Activated CD8-positive, alpha-beta T cell treated with anti-CD3 and anti-CD28 coated beads, Interleukin-2, amount 10 ng/mL, durations not matched to agents 7 days and 5 days (primary cell): ENCODE data around the gene RPL9. TPM values are rescaled to one million over a fixed set of nuclear protein-coding genes. Genes with fewer than 3 reads are reported as not detected.
"Not testable (repeated sequence)": the region's sequence is repeated elsewhere in the genome, so short reads cannot be mapped to it uniquely, and the experiment has no call there.

Source experiments
- ATAC-seq: fragments of 150-1000 bp; cut with Tn5 transposase; one replicate; pipeline ENCODE4 v1.10.0; 2021; ENCODE audit warnings: moderate library complexity
- CTCF ChIA-PET: fragments of 350-600 bp; sonication (Branson Sonifier 250); formaldehyde crosslinking; loops from one replicate; lab custom pipeline; 2021; ENCODE audit warnings: antibody characterized with exemption; lab: Charles Lee
- POLR2A ChIA-PET: fragments of 350-600 bp; sonication (Branson Sonifier 250); formaldehyde crosslinking; loops from one replicate; lab custom pipeline; 2021; ENCODE audit warnings: antibody characterized with exemption; lab: Charles Lee
- DNase-seq: peaks from one replicate; pipeline ENCODE4 v3.0.0-alpha.2; 2020
- H3K27ac Mint-ChIP-seq: one replicate; pipeline ENCODE4 v1.8.0; 2021; ENCODE audit warnings: mild to moderate bottlenecking, mixed read lengths
- H3K27me3 Mint-ChIP-seq: one replicate; pipeline ENCODE4 v1.8.0; 2021; ENCODE audit warnings: low read depth, mixed read lengths
- H3K36me3 Mint-ChIP-seq: one replicate; pipeline ENCODE4 v1.8.0; 2021; ENCODE audit warnings: low read depth, mixed read lengths
- H3K4me1 Mint-ChIP-seq: one replicate; pipeline ENCODE4 v1.8.0; 2021; ENCODE audit warnings: low read depth, mixed read lengths
- H3K4me3 Mint-ChIP-seq: one replicate; pipeline ENCODE4 v1.8.0; 2021; ENCODE audit warnings: mild to moderate bottlenecking, mixed read lengths
- H3K9me3 Mint-ChIP-seq: one replicate; pipeline ENCODE4 v1.8.0; 2022; ENCODE audit warnings: mixed read lengths; ENCODE audit not compliant: insufficient read depth
- total RNA-seq, 2 experiments: library from RNA; stranded (reverse); gene quantifications; one replicate each; pipeline ENCODE4 v1.2.3, GENCODE V29; 2021

RPL9 gene
- total RNA-seq, 2 experiments from 2014 or later = 1,107 to 1,219 TPM

DNA sequence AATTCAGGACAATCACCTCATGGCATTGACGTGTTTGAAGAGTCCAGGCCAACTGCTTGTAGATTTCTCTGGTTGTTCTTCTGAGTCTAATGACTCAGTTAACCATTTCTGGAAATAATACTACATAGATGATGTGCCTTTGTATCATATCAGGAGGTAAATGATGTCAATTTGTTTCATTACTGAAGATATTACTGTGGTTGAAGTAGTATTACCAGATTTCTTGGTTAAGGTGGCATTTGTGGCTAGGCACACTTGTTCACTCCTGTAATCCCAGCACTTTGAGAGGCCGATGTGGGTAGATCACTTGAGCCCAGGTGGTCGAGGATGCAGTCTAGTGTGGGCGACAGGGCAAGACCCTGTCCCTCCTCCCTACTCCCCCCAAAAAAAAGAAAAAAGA, 15.7 kb downstream of the RPL9 start:
- H3K27me3 Mint-ChIP-seq = peaks cover 3% of the 10 kb centered on the region
- peaks cover 9% of the 10 kb centered on the region for H3K4me1 Mint-ChIP-seq
- DNase-seq = no peak
- ChIA-PET POLR2A (no interaction called here), CTCF (no interaction called here)
- ATAC-seq = no peak
- no peaks in the 10 kb centered on the region for H3K9me3 Mint-ChIP-seq
- peaks cover 2% of the 10 kb centered on the region for H3K36me3 Mint-ChIP-seq
- no peak overlapping the region for H3K27ac Mint-ChIP-seq
- H3K4me3 Mint-ChIP-seq = no peak overlapping the region

DNA sequence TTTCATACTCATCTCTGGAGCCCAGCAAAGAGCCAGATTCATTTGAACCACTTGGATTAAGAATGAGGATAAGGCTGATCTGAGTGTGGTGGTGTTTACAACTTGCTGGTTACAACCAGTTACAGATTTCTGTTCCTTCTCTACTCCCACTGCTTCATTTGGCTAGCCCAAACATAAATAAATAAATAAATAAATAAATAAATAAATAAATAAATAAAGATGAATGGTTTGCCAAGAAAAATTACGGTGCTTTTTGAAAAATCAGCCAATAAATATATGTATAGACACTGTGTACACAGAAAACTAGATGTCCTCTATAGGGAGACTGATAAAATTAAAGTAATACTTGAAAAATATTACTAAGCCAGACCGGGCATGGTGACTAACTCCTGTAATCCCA, 17.1 kb downstream of the RPL9 start:
- H3K36me3 Mint-ChIP-seq = no peaks in the 10 kb centered on the region
- no peak overlapping the region for H3K27ac Mint-ChIP-seq
- H3K9me3 Mint-ChIP-seq = no peaks in the 10 kb centered on the region
- no peaks in the 10 kb centered on the region for H3K4me1 Mint-ChIP-seq
- no peak overlapping the region for H3K4me3 Mint-ChIP-seq
- DNase-seq = no peak
- ATAC-seq = no peak
- ChIA-PET POLR2A (no interaction called here), CTCF (interaction anchor here (2.5 kb wide), 1 partner anchor 27 kb away, joined by 5 read pairs; no protein-coding TSS in a partner anchor)
- peaks cover 8% of the 10 kb centered on the region for H3K27me3 Mint-ChIP-seq

DNA sequence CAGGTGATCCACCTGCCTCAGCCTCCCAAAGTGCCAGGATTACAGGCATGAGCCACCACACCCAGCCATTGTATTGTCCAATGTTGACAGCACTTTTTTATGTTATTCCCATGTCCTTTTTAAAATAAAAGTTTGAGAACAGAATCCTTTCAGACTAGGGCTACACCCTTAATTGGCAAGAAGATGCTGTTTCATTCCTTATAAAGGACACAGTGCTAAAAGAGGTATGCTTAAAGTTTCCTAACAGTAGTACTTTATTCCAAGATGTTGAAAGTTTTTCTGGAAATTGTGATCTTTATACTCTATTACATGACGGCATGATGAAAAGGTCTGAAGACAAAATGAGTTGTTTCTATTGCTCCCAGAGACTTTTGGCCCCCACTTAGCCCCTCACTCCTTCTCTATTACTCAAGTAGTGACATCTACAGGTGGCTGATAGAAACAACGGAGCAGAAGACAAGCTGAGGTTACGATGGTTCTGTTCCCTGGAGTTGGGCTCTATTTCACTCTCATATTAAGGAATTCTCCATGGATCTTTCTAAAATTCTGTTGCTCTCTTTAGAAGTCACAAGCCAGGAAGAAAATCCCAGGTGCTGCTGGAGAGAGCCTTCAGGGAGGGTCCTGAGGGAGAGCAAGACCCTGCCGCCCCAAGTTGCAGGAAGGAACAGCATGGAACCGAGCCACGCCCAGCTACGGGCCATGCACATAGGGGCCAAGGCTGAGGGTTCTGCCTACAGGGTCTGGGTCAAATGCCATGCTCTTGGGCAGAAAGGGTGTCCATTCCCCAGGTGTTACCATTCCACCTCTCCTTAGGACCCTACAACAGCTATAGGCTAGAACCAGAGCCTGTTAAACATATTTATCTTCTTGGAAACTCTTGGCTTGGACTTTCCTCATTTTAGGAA, 22.8 kb downstream of the RPL9 start:
- no peak overlapping the region for H3K4me3 Mint-ChIP-seq
- no peaks in the 10 kb centered on the region for H3K36me3 Mint-ChIP-seq
- no peaks in the 10 kb centered on the region for H3K9me3 Mint-ChIP-seq
- ATAC-seq (no peak), DNase-seq (no peak)
- ChIA-PET CTCF (no interaction called here), POLR2A (no interaction called here)
- peaks cover 8% of the 10 kb centered on the region for H3K27me3 Mint-ChIP-seq
- H3K27ac Mint-ChIP-seq = no peak overlapping the region
- no peaks in the 10 kb centered on the region for H3K4me1 Mint-ChIP-seq

DNA sequence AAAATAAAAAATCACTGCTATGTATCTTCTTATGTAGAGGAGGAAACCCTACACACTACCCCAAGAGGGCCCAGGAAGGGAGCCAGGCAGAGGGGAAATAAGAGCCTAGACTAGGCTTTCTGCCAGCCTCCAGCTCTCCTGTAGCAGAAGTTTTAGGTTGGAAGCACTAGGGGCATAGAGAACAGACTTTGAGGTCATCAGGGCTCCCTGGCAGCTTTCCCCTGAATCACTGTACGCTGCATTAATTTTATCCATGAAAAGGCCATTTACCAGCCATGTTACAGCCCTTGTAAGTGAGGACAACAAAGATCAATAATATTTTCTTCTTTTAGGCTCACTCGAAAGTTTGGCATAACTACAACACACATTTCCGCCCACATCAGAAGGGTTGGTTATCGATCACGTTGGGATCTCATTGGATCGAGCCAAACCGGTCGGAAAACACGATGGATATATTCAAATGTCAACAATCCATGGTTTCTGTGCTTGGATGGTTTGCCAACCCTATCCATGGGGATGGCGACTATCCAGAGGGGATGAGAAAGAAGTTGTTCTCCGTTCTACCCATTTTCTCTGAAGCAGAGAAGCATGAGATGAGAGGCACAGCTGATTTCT, 24.7 kb downstream of the RPL9 start:
- Mint-ChIP-seq H3K27me3 (peaks cover 8% of the 10 kb centered on the region), H3K9me3 (no peaks in the 10 kb centered on the region), H3K4me1 (no peaks in the 10 kb centered on the region), H3K27ac (no peak overlapping the region), H3K4me3 (no peak overlapping the region), H3K36me3 (no peaks in the 10 kb centered on the region)
- ChIA-PET POLR2A (no interaction called here), CTCF (no interaction called here)
- DNase-seq (no peak), ATAC-seq (no peak)

DNA sequence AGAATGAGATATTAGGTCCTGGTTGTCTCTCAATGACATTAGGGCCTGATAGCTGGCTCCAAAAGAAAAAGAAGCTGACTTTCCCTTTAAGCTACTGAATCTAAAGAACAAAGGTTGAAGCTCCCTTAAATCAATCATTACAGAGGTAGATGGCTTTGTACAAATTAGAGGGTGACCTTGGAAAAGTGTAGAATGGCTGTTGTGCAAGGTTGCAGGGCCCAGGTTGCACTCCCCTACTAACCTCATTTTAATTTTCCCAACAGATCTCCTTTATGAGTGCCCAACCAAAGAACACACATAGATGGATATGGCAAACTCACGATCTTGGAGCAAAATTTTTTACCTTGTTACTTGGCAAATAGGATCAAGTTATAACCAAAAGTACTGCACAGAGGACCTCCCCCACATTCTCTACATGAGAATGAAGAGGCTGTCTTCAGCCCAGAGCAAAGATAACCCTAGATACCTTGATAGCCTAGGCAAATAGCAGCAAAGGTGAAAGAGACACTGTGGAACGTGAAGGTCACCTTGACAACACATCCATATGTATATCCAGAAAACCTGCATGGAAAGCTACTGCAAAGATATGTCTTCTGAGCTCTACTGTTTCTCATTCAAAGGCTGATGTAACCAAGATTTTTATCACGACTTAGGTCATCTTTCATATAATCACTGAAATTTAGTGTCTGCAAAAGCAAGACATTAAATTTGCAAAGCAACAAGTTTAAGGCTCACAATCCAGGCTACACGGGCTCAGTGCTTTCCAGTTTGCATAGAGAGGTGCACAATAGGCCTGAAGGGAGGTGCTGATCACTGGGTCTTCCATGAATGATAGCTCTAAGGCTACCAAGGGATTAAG, 29.0 kb downstream of the RPL9 start:
- no peaks in the 10 kb centered on the region for H3K27me3 Mint-ChIP-seq
- ChIA-PET POLR2A (no interaction called here), CTCF (interaction anchor here (0.6 kb wide), 1 partner anchor 172 kb away, joined by 3 read pairs; no protein-coding TSS in a partner anchor)

DNA sequence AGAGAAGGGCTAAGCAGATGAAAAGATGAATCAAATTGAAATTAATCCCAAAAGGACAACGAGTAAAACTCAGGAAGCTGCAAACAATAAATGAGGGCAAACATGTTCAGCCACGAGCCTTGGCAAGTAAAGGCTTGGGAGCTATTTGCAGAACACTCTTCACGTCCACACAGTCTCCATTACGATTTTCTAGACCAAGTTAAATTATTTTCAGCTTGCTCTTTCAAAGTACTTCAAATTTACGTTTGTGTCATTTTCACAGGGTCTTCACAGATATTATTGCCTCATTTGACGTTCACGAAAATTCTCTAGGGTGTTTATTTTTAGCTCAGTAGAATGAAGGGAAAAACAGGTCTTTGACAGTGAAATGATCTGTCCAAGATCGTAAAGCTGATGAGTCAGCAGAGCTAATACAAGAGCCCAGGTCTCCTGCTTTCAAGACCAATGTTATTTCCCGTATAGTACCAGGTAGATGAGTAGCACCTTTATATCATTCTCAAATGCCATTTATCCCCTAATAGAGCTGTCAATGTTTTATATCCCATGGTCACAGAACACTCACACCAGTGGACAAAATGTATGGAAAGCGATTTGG, 31.1 kb downstream of the RPL9 start:
- CTCF ChIA-PET = interaction anchor here (0.6 kb wide), 1 partner anchor 725 kb away, joined by 4 read pairs; no protein-coding TSS in a partner anchor
- Mint-ChIP-seq H3K4me1 (no peaks in the 10 kb centered on the region), H3K4me3 (no peak overlapping the region), H3K36me3 (no peaks in the 10 kb centered on the region), H3K9me3 (no peaks in the 10 kb centered on the region), H3K27ac (no peak overlapping the region), H3K27me3 (no peaks in the 10 kb centered on the region)
- POLR2A ChIA-PET = interaction anchor here (0.7 kb wide), 1 partner anchor 443 kb away, joined by 3 read pairs; no protein-coding TSS in a partner anchor
- DNase-seq (no peak), ATAC-seq (no peak)

More for the DNA sequence above, 29.0 kb downstream of the RPL9 start:
- Mint-ChIP-seq H3K4me1 (no peaks in the 10 kb centered on the region), H3K36me3 (no peaks in the 10 kb centered on the region), H3K27ac (no peak overlapping the region), H3K4me3 (no peak overlapping the region), H3K9me3 (no peaks in the 10 kb centered on the region)
- no peak for DNase-seq
- no peak for ATAC-seq

DNA sequence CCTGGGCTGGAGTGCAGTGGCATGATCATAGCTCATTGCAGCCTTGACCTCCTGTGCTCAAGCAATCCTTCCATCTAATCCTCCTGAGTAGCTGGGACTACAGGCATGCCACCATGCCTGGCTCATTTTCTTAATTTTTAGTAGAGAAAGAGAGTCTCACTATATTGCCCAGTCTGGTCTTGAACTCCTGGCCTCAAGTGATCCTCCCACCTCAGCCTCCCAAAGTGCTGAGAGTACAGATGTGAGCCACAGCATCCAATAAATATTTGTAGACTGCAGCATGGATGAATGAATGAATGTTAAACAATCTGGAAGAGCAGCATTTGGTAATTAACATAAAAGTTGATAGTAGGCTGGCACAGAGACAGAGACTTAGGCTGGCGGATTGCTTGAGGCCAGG, 32.0 kb downstream of the RPL9 start:
- ChIA-PET POLR2A (interaction anchor here (0.7 kb wide), 1 partner anchor 442 kb away, joined by 3 read pairs; no protein-coding TSS in a partner anchor), CTCF (no interaction called here)
- no peaks in the 10 kb centered on the region for H3K4me1 Mint-ChIP-seq
- DNase-seq (no peak), ATAC-seq (no peak)
- no peaks in the 10 kb centered on the region for H3K36me3 Mint-ChIP-seq
- no peak overlapping the region for H3K27ac Mint-ChIP-seq
- no peaks in the 10 kb centered on the region for H3K9me3 Mint-ChIP-seq
- no peak overlapping the region for H3K4me3 Mint-ChIP-seq
- H3K27me3 Mint-ChIP-seq = peaks cover 2% of the 10 kb centered on the region

DNA sequence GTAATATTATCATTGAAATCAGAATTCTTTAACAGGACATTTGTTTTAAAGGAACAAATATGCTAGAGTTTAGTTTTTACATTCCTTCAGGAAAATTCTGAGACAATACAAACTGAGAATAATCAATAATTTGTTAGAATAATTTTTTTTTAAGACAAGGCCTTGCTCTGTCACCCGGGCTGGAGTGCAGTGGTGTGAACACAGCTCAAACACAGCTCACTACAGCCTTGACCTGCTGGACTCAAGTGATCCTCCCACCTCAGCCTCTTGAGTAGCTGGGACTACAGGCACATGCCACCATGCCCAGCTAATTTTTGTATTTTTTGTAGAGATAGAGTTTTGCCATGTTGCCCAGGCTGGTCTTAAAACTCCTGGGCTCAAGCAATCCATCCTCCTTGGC, 33.4 kb downstream of the RPL9 start:
- H3K9me3 Mint-ChIP-seq, H3K27ac Mint-ChIP-seq, H3K4me1 Mint-ChIP-seq, DNase-seq, H3K36me3 Mint-ChIP-seq, H3K4me3 Mint-ChIP-seq, POLR2A ChIA-PET, ATAC-seq, CTCF ChIA-PET, H3K27me3 Mint-ChIP-seq: not testable (repeated sequence)

DNA sequence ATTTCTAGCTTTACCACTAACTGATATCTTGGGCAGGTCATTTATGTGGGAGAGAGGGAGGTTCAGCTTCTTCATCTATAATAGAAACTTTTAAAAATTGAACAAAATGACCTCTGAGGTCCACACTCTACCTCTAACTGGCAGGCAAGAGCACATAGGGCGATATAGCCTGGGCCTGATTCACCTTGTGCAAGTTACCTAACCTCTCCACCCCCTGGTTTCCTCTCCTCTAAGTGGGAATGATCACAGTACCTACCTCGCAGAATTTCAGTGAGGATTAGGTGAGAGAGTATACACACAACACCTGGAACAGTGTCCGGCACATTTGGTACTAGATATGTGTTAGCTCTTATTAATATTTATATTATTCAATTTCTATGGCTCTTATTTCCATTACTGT, 36.5 kb downstream of the RPL9 start:
- H3K9me3 Mint-ChIP-seq = no peaks in the 10 kb centered on the region
- no peak for DNase-seq
- H3K27ac Mint-ChIP-seq = no peak overlapping the region
- ATAC-seq = no peak
- H3K27me3 Mint-ChIP-seq = peaks cover 4% of the 10 kb centered on the region
- CTCF ChIA-PET = no interaction called here
- H3K4me1 Mint-ChIP-seq = no peaks in the 10 kb centered on the region
- H3K36me3 Mint-ChIP-seq = no peaks in the 10 kb centered on the region
- no peak overlapping the region for H3K4me3 Mint-ChIP-seq
- POLR2A ChIA-PET = no interaction called here

DNA sequence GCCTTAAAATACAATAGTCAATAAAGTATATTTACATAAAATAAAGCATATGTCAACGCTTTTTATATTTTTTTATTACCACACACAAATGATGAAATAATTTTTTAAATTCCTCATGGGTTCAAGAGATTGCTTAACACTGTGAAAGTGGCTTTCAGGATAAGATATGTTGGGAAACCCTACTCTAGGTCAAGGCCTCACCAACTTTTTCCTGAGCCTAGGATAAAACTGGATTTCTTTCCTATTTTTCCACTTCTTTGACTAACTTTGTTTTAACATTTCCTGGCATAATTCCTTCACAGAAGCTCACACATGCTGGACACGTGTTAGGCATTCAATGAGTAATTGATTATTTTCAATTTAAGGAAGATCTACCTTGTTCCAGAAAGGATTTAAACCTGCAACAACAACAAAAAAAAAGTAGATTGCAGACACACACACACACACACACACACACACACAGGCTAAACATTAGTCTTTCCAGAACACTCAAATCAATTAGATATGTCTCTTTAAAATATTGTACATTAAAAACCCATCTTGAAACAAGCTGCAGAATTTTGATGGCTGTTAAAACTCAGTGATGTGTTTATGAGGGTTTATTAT, 42.9 kb downstream of the RPL9 start:
- Mint-ChIP-seq H3K4me1 (no peaks in the 10 kb centered on the region), H3K36me3 (no peaks in the 10 kb centered on the region), H3K9me3 (no peaks in the 10 kb centered on the region), H3K4me3 (no peak overlapping the region), H3K27ac (no peak overlapping the region), H3K27me3 (peaks cover 4% of the 10 kb centered on the region)
- CTCF ChIA-PET = no interaction called here
- DNase-seq = no peak
- ATAC-seq = no peak
- POLR2A ChIA-PET = no interaction called here

DNA sequence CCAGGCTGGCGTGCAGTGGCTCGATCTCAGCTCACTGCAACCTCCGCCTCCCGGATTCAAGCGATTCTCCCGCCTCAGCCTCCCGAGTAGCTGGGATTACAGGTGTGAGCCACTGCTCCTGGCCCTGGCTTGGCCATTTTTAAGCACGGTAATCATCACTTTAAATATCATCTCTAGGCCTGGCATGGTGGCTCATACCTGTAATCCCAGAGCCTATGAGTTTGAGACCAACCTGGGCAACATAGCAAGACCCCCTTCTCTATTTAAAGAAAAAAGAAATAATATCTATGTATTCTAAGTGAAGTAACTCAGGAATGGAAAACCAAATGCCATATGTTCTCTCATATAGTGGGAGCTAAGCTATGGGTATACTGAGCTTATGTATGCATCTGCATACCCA, 47.2 kb downstream of the RPL9 start:
- CTCF ChIA-PET, H3K27ac Mint-ChIP-seq, ATAC-seq, POLR2A ChIA-PET, H3K27me3 Mint-ChIP-seq, H3K36me3 Mint-ChIP-seq, H3K4me1 Mint-ChIP-seq, H3K4me3 Mint-ChIP-seq, DNase-seq, H3K9me3 Mint-ChIP-seq: not testable (repeated sequence)
